Measurements from ENCODE around the gene SH2B3. TPM values are rescaled to one million over a fixed set of nuclear protein-coding genes. Genes with fewer than 3 reads are reported as not detected.
A peak's percentile ranks its signal among the peaks of the same experiment; 100 is the strongest.
"Not testable (repeated sequence)": the region's sequence is repeated elsewhere in the genome, so short reads cannot be mapped to it uniquely, and the experiment has no call there.

Gene SH2B3
- total and polyA plus RNA-seq, 2 experiments from 2014 or later = 8.1 to 59.3 TPM

DNA sequence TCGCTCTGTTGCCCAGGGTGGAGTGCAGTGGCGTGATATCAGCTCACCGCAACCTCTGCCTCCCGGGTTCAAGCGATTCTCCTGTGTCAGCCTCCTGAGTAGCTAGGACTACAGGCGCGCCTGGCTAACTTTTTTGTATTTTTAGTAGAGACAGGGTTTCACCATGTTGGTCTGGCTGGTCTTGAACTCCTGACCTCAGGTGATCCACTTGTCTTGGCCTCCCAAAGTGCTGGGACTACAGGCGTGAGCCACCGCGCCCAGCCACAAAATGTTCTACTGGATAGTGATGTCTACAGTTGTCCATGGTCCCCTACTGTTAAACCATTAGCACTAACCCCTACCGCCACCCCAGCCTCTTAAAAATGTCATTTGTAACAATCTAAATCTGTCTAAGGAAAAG is 54.4 kb downstream of the SH2B3 start:
- H3K4me1 ChIP-seq (ENCODE audit: insufficient read depth); H3K36me3 ChIP-seq (ENCODE audit: insufficient read depth); H3K4me1 Mint-ChIP-seq; ATAC-seq; H3K9me3 Mint-ChIP-seq; H4K20me1 ChIP-seq (replicated peaks; ENCODE audit: insufficient read depth); H2AFZ ChIP-seq; H3K4me3 Mint-ChIP-seq; H3K27me3 ChIP-seq (ENCODE audit: insufficient read depth); H3K4me3 ChIP-seq; H3K27me3 Mint-ChIP-seq (ENCODE audit: insufficient read depth, low read depth, poor library complexity); DNase-seq (ENCODE audit: low spot score); H3K9me2 ChIP-seq (ENCODE audit: insufficient read depth); H3F3A ChIP-seq (replicated peaks; ENCODE audit: low read depth); H3K4me2 ChIP-seq; H3K79me2 ChIP-seq (replicated peaks; ENCODE audit: insufficient read depth); H3K27ac Mint-ChIP-seq: not testable (repeated sequence)
- 0 out of 2 replicates have a peak overlapping the region, but pooled peaks have one; percentile 74 for H3K27ac ChIP-seq (ENCODE audit: low read depth)
- peaks cover 31% of the 10 kb centered on the region for H3K36me3 Mint-ChIP-seq (ENCODE audit: low read depth)

DNA sequence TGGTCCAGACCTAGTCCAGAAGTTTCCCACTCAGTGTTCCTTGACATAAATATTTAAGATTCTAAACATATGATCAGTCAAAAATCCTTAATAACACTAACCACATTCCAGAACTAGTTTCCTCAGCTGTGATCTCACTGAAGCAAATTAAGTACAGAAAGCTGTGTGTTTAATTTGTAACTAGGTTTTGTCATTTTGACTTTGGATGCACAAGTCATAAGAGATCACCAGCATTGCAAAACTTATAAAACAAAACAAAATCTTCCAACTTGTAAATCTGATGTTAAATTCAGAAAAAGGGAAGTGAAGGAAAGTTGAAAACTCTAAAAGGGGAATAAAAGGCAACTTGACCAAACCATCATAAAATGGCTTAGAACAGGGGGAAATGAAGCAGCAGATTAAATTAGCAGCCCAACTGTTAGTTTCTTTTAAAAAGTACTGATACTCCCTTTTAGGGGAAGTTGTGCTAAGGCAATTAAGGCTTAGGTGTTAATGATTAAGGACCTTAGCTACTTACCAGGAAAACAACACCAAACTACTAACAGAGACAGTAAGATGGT is 56.6 kb downstream of the SH2B3 start:
- H3K79me2 ChIP-seq (replicated peaks; ENCODE audit: insufficient read depth) = no peaks in the 10 kb centered on the region
- H3K27ac ChIP-seq (ENCODE audit: low read depth) = peak overlapping the region; percentile 34; the same call in 1 of the 2 replicates
- Mint-ChIP-seq H3K27me3 (ENCODE audit: insufficient read depth, low read depth, poor library complexity) (peaks cover 2% of the 10 kb centered on the region), H3K9me3 (no peaks in the 10 kb centered on the region), H3K27ac (no peak overlapping the region), H3K36me3 (ENCODE audit: low read depth) (peaks cover 22% of the 10 kb centered on the region; the same call in 2 of the 3 replicates), H3K4me1 (no peaks in the 10 kb centered on the region), H3K4me3 (no peak overlapping the region)
- no peak overlapping the region for H3K4me3 ChIP-seq
- H3K36me3 ChIP-seq (ENCODE audit: insufficient read depth) = 0 out of 2 replicates have a peak, but pooled peaks cover 5% of the 10 kb centered on the region
- H3F3A ChIP-seq (replicated peaks; ENCODE audit: low read depth) = no peaks in the 10 kb centered on the region; the same call in 1 of the 2 replicates
- ATAC-seq = no peak
- no peak for DNase-seq (ENCODE audit: low spot score)
- no peak overlapping the region for H2AFZ ChIP-seq
- H3K9me2 ChIP-seq (ENCODE audit: insufficient read depth) = no peaks in the 10 kb centered on the region
- H4K20me1 ChIP-seq (replicated peaks; ENCODE audit: insufficient read depth) = 0 out of 2 replicates have a peak, but pooled peaks cover 7% of the 10 kb centered on the region
- H3K4me1 ChIP-seq (ENCODE audit: insufficient read depth) = no peaks in the 10 kb centered on the region
- H3K4me2 ChIP-seq = no peak overlapping the region
- H3K27me3 ChIP-seq (ENCODE audit: insufficient read depth) = no peaks in the 10 kb centered on the region
- TF ChIP-seq ZNF331 (CRISPR knock-in tag; IDR thresholded peaks at IDR 0.05; ENCODE audit: low read depth) (no peak), CREB1 (CRISPR knock-in tag; IDR thresholded peaks at IDR 0.05; ENCODE audit: low read depth) (no peak), EZH2phosphoT487 (IDR thresholded peaks at IDR 0.05; ENCODE audit: unreplicated experiment) (no peak), EZH2 (IDR thresholded peaks at IDR 0.05; ENCODE audit: low read depth, unreplicated experiment) (no peak)
- TF ChIP-seq, protein P1, sequence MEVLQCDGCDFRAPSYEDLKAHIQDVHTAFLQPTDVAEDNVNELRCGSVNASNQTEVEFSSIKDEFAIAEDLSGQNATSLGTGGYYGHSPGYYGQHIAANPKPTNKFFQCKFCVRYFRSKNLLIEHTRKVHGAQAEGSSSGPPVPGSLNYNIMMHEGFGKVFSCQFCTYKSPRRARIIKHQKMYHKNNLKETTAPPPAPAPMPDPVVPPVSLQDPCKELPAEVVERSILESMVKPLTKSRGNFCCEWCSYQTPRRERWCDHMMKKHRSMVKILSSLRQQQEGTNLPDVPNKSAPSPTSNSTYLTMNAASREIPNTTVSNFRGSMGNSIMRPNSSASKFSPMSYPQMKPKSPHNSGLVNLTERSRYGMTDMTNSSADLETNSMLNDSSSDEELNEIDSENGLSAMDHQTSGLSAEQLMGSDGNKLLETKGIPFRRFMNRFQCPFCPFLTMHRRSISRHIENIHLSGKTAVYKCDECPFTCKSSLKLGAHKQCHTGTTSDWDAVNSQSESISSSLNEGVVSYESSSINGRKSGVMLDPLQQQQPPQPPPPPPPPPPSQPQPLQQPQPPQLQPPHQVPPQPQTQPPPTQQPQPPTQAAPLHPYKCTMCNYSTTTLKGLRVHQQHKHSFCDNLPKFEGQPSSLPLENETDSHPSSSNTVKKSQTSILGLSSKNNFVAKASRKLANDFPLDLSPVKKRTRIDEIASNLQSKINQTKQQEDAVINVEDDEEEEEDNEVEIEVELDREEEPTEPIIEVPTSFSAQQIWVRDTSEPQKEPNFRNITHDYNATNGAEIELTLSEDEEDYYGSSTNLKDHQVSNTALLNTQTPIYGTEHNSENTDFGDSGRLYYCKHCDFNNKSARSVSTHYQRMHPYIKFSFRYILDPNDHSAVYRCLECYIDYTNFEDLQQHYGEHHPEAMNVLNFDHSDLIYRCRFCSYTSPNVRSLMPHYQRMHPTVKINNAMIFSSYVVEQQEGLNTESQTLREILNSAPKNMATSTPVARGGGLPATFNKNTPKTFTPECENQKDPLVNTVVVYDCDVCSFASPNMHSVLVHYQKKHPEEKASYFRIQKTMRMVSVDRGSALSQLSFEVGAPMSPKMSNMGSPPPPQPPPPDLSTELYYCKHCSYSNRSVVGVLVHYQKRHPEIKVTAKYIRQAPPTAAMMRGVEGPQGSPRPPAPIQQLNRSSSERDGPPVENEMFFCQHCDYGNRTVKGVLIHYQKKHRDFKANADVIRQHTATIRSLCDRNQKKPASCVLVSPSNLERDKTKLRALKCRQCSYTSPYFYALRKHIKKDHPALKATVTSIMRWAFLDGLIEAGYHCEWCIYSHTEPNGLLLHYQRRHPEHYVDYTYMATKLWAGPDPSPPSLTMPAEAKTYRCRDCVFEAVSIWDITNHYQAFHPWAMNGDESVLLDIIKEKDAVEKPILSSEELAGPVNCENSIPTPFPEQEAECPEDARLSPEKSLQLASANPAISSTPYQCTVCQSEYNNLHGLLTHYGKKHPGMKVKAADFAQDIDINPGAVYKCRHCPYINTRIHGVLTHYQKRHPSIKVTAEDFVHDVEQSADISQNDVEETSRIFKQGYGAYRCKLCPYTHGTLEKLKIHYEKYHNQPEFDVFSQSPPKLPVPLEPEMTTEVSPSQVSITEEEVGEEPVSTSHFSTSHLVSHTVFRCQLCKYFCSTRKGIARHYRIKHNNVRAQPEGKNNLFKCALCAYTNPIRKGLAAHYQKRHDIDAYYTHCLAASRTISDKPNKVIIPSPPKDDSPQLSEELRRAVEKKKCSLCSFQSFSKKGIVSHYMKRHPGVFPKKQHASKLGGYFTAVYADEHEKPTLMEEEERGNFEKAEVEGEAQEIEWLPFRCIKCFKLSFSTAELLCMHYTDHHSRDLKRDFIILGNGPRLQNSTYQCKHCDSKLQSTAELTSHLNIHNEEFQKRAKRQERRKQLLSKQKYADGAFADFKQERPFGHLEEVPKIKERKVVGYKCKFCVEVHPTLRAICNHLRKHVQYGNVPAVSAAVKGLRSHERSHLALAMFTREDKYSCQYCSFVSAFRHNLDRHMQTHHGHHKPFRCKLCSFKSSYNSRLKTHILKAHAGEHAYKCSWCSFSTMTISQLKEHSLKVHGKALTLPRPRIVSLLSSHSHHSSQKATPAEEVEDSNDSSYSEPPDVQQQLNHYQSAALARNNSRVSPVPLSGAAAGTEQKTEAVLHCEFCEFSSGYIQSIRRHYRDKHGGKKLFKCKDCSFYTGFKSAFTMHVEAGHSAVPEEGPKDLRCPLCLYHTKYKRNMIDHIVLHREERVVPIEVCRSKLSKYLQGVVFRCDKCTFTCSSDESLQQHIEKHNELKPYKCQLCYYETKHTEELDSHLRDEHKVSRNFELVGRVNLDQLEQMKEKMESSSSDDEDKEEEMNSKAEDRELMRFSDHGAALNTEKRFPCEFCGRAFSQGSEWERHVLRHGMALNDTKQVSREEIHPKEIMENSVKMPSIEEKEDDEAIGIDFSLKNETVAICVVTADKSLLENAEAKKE (CRISPR knock-in tag; IDR thresholded peaks at IDR 0.05) = no peak
- TF ChIP-seq, protein P2, sequence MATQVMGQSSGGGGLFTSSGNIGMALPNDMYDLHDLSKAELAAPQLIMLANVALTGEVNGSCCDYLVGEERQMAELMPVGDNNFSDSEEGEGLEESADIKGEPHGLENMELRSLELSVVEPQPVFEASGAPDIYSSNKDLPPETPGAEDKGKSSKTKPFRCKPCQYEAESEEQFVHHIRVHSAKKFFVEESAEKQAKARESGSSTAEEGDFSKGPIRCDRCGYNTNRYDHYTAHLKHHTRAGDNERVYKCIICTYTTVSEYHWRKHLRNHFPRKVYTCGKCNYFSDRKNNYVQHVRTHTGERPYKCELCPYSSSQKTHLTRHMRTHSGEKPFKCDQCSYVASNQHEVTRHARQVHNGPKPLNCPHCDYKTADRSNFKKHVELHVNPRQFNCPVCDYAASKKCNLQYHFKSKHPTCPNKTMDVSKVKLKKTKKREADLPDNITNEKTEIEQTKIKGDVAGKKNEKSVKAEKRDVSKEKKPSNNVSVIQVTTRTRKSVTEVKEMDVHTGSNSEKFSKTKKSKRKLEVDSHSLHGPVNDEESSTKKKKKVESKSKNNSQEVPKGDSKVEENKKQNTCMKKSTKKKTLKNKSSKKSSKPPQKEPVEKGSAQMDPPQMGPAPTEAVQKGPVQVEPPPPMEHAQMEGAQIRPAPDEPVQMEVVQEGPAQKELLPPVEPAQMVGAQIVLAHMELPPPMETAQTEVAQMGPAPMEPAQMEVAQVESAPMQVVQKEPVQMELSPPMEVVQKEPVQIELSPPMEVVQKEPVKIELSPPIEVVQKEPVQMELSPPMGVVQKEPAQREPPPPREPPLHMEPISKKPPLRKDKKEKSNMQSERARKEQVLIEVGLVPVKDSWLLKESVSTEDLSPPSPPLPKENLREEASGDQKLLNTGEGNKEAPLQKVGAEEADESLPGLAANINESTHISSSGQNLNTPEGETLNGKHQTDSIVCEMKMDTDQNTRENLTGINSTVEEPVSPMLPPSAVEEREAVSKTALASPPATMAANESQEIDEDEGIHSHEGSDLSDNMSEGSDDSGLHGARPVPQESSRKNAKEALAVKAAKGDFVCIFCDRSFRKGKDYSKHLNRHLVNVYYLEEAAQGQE (IDR thresholded peaks at IDR 0.05; ENCODE audit: unreplicated experiment) = no peak
- TF ChIP-seq, protein P3, sequence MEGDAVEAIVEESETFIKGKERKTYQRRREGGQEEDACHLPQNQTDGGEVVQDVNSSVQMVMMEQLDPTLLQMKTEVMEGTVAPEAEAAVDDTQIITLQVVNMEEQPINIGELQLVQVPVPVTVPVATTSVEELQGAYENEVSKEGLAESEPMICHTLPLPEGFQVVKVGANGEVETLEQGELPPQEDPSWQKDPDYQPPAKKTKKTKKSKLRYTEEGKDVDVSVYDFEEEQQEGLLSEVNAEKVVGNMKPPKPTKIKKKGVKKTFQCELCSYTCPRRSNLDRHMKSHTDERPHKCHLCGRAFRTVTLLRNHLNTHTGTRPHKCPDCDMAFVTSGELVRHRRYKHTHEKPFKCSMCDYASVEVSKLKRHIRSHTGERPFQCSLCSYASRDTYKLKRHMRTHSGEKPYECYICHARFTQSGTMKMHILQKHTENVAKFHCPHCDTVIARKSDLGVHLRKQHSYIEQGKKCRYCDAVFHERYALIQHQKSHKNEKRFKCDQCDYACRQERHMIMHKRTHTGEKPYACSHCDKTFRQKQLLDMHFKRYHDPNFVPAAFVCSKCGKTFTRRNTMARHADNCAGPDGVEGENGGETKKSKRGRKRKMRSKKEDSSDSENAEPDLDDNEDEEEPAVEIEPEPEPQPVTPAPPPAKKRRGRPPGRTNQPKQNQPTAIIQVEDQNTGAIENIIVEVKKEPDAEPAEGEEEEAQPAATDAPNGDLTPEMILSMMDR (conservative IDR thresholded peaks at IDR 0.05; ENCODE audit: low read depth in 2 of 2) = no peak
- TF ChIP-seq, protein P4, sequence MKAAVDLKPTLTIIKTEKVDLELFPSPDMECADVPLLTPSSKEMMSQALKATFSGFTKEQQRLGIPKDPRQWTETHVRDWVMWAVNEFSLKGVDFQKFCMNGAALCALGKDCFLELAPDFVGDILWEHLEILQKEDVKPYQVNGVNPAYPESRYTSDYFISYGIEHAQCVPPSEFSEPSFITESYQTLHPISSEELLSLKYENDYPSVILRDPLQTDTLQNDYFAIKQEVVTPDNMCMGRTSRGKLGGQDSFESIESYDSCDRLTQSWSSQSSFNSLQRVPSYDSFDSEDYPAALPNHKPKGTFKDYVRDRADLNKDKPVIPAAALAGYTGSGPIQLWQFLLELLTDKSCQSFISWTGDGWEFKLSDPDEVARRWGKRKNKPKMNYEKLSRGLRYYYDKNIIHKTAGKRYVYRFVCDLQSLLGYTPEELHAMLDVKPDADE (IDR thresholded peaks at IDR 0.05) = no peak

All from GM23338 (cell line).